Stomach smooth muscle (tissue), 2 donors: ENCODE measurements around the gene MMP3.

Experiments
- H3K27ac ChIP-seq: one replicate; pipeline ENCODE4 v1.7.0; 2013; ENCODE audit warnings: mild to moderate bottlenecking, low read length, inconsistent platforms
- H3K27me3 ChIP-seq, 2 donors: one replicate each; pipeline ENCODE4 v1.7.0; 2013; ENCODE audit warnings: low read length in 2 of 2; ENCODE audit not compliant: insufficient read depth in 2 of 2, control insufficient read depth in 1 of 2
- H3K36me3 ChIP-seq, 2 donors: one replicate each; pipeline ENCODE4 v1.7.0; 2013; ENCODE audit warnings: low read length in 2 of 2; ENCODE audit not compliant: control insufficient read depth in 2 of 2, insufficient read depth in 2 of 2
- H3K4me1 ChIP-seq: one replicate; pipeline ENCODE4 v1.7.0; 2013; ENCODE audit warnings: low read length; ENCODE audit not compliant: control insufficient read depth, insufficient read depth
- H3K4me3 ChIP-seq, 2 donors: one replicate each; pipeline ENCODE4 v1.7.0; 2013; ENCODE audit warnings: low read length in 2 of 2
- H3K9ac ChIP-seq, 2 donors: one replicate each; pipeline ENCODE4 v1.7.0; 2013; ENCODE audit warnings: low read length in 2 of 2, mild to moderate bottlenecking in 1 of 2
- H3K9me3 ChIP-seq, 2 donors: one replicate each; pipeline ENCODE4 v1.7.0; 2013; ENCODE audit warnings: low read length in 2 of 2; ENCODE audit not compliant: control insufficient read depth in 2 of 2
- donor health status: healthy.
- donor health status: Pancreatic carcinoma.

Gene MMP3

GRCh38 chr11:102809971-102810370, 33.4 kb downstream of the MMP3 start:
- no peaks in the 10 kb centered on the region for H3K36me3 ChIP-seq
- H3K9ac ChIP-seq = no peak overlapping the region
- no peaks in the 10 kb centered on the region for H3K27me3 ChIP-seq
- H3K4me3 ChIP-seq = no peak overlapping the region
- no peak overlapping the region for H3K27ac ChIP-seq
- no peaks in the 10 kb centered on the region for H3K9me3 ChIP-seq
- H3K4me1 ChIP-seq = no peaks in the 10 kb centered on the region

GRCh38 chr11:102807921-102808320, 35.5 kb downstream of the MMP3 start:
- no peaks in the 10 kb centered on the region for H3K36me3 ChIP-seq
- H3K4me1 ChIP-seq = no peaks in the 10 kb centered on the region
- no peak overlapping the region for H3K27ac ChIP-seq
- H3K9ac ChIP-seq = no peak overlapping the region
- no peaks in the 10 kb centered on the region for H3K27me3 ChIP-seq
- no peaks in the 10 kb centered on the region for H3K9me3 ChIP-seq
- H3K4me3 ChIP-seq = no peak overlapping the region

GRCh38 chr11:102806296-102806695, 37.1 kb downstream of the MMP3 start:
- no peaks in the 10 kb centered on the region for H3K4me1 ChIP-seq

GRCh38 chr11:102802341-102802740, 41.1 kb downstream of the MMP3 start:
- no peak overlapping the region for H3K27ac ChIP-seq
- no peaks in the 10 kb centered on the region for H3K27me3 ChIP-seq
- no peaks in the 10 kb centered on the region for H3K4me1 ChIP-seq
- H3K9ac ChIP-seq = no peak overlapping the region
- no peak overlapping the region for H3K4me3 ChIP-seq
- no peaks in the 10 kb centered on the region for H3K36me3 ChIP-seq
- no peaks in the 10 kb centered on the region for H3K9me3 ChIP-seq

More at GRCh38 chr11:102806296-102806695, 37.1 kb downstream of the MMP3 start:
- Histone ChIP-seq H3K36me3 (no peaks in the 10 kb centered on the region), H3K27ac (no peak overlapping the region), H3K27me3 (no peaks in the 10 kb centered on the region), H3K9me3 (no peaks in the 10 kb centered on the region), H3K4me3 (no peak overlapping the region), H3K9ac (no peak overlapping the region)

- H3K4me1 ChIP-seq = no peaks in the 10 kb centered on the region
- H3K27me3 ChIP-seq = no peaks in the 10 kb centered on the region
- H3K36me3 ChIP-seq = no peaks in the 10 kb centered on the region
- H3K27ac ChIP-seq = no peak overlapping the region
- no peak overlapping the region for H3K4me3 ChIP-seq
- no peak overlapping the region for H3K9ac ChIP-seq
- H3K9me3 ChIP-seq = no peaks in the 10 kb centered on the region
These were observed 42.6 kb downstream of the MMP3 start for GRCh38 chr11:102800767-102801166.

- H3K4me1 ChIP-seq = no peaks in the 10 kb centered on the region
- H3K27ac ChIP-seq = peak overlapping the region; percentile 31
- no peak overlapping the region for H3K4me3 ChIP-seq
- H3K36me3 ChIP-seq = no peaks in the 10 kb centered on the region
- no peaks in the 10 kb centered on the region for H3K27me3 ChIP-seq
- no peaks in the 10 kb centered on the region for H3K9me3 ChIP-seq
- H3K9ac ChIP-seq = no peak overlapping the region
These were observed 43.6 kb downstream of the MMP3 start for GRCh38 chr11:102799681-102800340.

- H3K4me3 ChIP-seq = no peak within 1 kb of the TSS
- H3K9me3 ChIP-seq = no peaks in the 10 kb centered on the region
- no peaks in the 10 kb centered on the region for H3K4me1 ChIP-seq
- no peaks in the 10 kb centered on the region for H3K27me3 ChIP-seq
- no peaks in the 10 kb centered on the region for H3K36me3 ChIP-seq
- no peak within 1 kb of the TSS for H3K9ac ChIP-seq
- H3K27ac ChIP-seq = no peak within 1 kb of the TSS
These were observed 45.2 kb downstream of the MMP3 start, which contains the start of gene MMP1 for GRCh38 chr11:102798012-102798746. TSS of gene MMP1 (minus strand) at chr11:102798160. CDS start at chr11:102798092, 68 bp downstream.

GRCh38 chr11:102794382-102794781, 49.0 kb downstream of the MMP3 start:
- H3K27me3 ChIP-seq = no peaks in the 10 kb centered on the region
- no peaks in the 10 kb centered on the region for H3K9me3 ChIP-seq
- H3K27ac ChIP-seq = no peak overlapping the region
- no peaks in the 10 kb centered on the region for H3K36me3 ChIP-seq
- H3K4me3 ChIP-seq = no peak overlapping the region
- no peaks in the 10 kb centered on the region for H3K4me1 ChIP-seq
- H3K9ac ChIP-seq = no peak overlapping the region

- Histone ChIP-seq H3K4me1 (no peaks in the 10 kb centered on the region), H3K4me3 (no peak overlapping the region), H3K36me3 (no peaks in the 10 kb centered on the region), H3K9me3 (no peaks in the 10 kb centered on the region), H3K27me3 (no peaks in the 10 kb centered on the region), H3K27ac (no peak overlapping the region), H3K9ac (no peak overlapping the region)
These were observed 49.6 kb downstream of the MMP3 start for GRCh38 chr11:102793677-102794290.

- no peak overlapping the region for H3K27ac ChIP-seq
- H3K36me3 ChIP-seq = no peaks in the 10 kb centered on the region
- H3K4me3 ChIP-seq = no peak overlapping the region
- H3K4me1 ChIP-seq = no peaks in the 10 kb centered on the region
- no peaks in the 10 kb centered on the region for H3K9me3 ChIP-seq
- no peak overlapping the region for H3K9ac ChIP-seq
- no peaks in the 10 kb centered on the region for H3K27me3 ChIP-seq
These were observed 50.8 kb downstream of the MMP3 start for GRCh38 chr11:102792604-102793003.
